HG02610 (cell line): ENCODE results near the gene RAB8A.
A peak's percentile ranks its signal among the peaks of the same experiment; 100 is the strongest.

Experiments
- ATAC-seq: cut with Tn5 transposase; IDR thresholded peaks from one replicate; pipeline ENCODE4 v1.9.1; 2021; ENCODE audit warnings: mild to moderate bottlenecking, moderate library complexity; ENCODE audit not compliant: unreplicated experiment

RAB8A gene

GRCh38 chr19:16136185-16136999 lies 24.7 kb downstream of the RAB8A start:
- no peak for ATAC-seq

DNA sequence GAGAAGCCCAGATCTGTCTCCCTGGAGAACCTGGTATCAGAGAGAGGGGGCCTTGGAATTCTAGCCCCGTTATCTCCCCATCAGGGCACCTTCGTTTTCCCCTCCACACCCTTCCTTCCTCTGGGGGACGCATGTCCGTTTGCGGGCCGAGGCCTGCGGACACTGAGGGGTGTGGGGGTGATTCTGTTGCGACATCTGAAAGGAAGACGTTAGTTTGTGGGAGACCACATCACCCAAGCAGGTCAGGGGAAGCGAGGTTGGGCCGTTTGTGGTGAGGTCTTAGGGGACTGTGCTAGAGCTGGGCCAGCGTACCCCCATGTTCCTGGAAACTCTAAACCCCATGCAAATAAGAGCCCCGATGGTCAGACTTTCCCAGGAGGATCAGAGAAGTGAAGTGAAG lies 28.1 kb downstream of the RAB8A start:
- no peak for ATAC-seq

DNA sequence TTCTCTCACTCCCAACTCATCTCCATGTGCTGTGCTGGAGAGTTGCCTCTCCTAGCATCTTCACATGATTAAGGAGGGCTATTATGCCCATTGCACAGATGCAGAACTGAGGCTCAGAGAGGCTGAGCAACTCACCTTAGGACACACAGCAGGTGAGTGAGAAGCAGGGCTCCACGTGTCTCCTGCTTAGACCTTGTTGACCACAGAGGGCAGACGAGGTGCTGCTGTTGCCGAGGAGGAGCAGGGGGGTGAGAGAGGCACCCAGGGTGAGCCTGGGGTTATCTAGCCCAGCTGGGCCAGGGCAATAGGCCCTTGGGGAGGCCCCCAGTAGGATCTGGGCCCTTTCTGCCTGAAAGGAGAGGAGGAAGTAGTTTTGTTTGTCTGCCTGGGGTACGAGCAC lies 29.4 kb downstream of the RAB8A start:
- ATAC-seq = no peak

GRCh38 chr19:16142032-16142580 lies 30.4 kb downstream of the RAB8A start:
- no peak for ATAC-seq

DNA sequence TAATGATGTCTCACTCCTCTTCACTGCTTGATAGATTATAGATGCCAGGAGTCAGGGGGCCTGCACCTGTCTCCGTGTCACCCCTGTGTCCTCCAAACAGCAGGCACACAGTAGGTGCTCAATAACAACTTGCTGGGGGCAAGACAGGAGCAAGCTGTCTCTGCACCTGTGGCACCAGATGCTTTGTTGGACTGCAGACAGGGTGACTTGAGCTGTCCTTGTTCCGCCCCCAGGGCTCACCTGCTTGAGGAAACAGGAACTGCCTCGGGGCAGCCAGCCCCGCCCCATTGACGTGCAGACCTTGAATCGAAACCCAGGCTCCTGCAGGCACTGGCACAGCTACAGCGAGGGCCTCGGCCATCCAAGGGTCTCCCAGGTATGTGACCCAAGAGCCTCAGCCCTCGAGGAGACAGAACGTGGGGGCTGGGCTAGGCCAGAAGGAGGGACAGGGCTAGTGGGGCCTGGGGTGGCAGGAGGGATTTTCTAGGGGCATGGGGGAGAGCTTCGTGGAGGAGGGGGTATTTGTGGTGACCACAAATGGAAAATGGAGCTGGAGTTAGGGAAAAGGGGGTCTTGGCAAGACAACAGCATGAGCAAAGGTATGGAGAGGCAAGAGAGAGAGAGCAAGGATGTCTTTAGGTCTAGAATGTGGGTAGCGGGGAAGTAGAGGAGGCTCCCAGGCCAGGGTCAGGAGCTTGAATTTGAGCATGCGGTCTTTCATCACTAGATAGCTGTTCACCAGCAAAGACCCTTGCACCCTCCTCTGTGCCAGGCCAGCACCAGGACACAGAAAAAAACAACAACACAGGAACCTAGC lies 31.9 kb downstream of the RAB8A start, which contains the start of gene HSH2D:
TSS of gene HSH2D (plus strand) at position 287 of the 817 bp plus-strand sequence. CDS start 5,066 bp downstream, outside the sequence.
- peak; percentile 49 for ATAC-seq

DNA sequence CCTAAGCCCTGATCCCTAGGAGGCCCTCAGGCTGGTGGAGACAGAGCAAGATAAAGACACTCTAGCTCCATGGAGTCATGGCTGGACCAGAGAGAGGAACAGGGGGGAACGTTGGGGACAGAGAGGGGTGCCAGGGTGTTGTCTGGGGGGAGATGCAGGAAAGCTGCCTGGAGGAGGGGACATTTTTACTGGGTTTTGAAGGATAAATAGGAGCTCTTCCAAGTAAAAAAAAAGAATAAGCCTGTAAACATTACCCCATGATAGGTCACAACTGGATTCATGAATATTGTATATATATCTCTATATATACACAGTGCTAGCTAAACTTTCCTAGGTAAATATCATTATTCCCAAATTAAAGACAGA lies 32.5 kb downstream of the RAB8A start:
- no peak for ATAC-seq

GRCh38 chr19:16146112-16146511 lies 34.4 kb downstream of the RAB8A start:
- no peak for ATAC-seq

DNA sequence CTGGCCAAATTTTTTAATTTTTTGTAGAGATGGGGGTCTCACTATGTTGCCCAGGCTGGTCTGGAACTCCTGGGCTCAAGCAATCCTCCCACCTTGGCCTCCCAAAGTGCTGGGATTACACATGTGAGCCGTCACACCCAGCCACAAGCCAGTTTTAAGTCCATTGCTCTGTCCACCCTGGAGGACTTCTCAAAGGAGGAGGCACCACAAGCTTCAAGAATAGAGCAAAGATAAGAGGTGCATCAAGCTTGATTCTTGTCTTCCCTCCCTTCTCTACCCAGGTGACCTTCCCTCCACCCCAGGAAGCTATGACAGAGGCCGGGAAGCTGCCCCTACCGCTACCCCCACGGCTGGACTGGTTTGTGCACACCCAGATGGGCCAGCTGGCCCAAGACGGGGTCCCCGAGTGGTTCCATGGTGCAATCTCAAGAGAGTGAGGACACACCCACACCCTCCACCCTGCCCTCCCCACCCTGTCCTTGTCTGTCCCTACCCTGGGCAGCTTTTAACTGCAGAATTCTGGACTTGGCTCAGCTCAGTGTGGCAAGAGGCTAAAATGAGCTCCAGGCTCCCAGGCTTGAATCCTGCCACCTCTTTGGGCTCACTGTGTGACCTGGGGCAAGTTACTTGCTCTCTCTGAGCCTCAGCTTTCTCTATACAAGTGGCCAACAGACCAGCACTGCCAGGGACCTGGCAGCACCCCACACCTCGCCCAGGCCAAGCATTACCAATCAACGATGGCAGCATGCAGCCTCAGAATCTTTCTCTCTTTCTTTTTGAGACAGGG lies 36.9 kb downstream of the RAB8A start:
- ATAC-seq = no peak

GRCh38 chr19:16153582-16154336 lies 42.1 kb downstream of the RAB8A start:
- ATAC-seq = no peak

- no peak for ATAC-seq
Measured at GRCh38 chr19:16154557-16154956, 42.9 kb downstream of the RAB8A start.

GRCh38 chr19:16155128-16155527 lies 43.4 kb downstream of the RAB8A start:
- no peak for ATAC-seq

DNA sequence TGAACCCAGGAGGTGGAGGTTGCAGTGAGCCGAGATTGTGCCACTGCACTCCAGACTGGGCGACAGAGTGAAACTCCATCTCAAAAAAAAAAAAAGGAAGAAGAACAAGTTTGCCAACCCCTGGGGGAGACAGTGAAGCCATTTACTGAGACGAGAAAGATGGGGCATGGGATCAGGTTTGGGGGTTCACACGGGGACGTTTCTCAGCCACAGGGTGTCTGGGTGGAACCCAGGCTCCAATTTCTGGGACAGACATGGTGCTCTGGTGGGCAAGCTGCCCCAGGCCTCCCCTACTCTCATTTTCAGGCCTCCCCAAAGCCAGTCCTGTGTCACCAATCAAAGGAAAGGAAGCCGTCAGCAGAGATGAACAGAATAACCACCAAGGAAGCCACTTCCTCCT lies 45.2 kb downstream of the RAB8A start:
- ATAC-seq = no peak

DNA sequence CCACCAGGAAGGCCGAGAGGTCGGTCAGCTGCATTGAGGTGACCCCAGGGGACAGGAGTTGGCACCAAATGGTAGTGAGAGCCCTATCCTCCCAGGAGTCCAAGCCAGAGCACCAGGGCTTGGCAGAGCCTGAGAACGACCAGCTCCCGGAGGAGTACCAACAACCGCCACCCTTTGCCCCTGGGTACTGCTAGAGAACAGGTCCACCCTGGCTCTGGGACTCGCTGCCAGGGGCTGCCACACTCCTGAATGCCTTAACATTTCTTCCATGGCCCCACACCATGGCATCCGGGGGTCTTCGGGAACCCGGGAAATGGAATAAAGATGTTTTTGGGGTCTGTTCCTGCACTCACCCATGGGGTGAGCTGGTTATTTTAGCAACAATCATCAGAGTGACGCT lies 45.9 kb downstream of the RAB8A start:
- no peak for ATAC-seq

- ATAC-seq = no peak
Measured at GRCh38 chr19:16159655-16160054, 48.0 kb downstream of the RAB8A start.

- no peak for ATAC-seq
Measured at GRCh38 chr19:16160445-16160942, 48.8 kb downstream of the RAB8A start.

DNA sequence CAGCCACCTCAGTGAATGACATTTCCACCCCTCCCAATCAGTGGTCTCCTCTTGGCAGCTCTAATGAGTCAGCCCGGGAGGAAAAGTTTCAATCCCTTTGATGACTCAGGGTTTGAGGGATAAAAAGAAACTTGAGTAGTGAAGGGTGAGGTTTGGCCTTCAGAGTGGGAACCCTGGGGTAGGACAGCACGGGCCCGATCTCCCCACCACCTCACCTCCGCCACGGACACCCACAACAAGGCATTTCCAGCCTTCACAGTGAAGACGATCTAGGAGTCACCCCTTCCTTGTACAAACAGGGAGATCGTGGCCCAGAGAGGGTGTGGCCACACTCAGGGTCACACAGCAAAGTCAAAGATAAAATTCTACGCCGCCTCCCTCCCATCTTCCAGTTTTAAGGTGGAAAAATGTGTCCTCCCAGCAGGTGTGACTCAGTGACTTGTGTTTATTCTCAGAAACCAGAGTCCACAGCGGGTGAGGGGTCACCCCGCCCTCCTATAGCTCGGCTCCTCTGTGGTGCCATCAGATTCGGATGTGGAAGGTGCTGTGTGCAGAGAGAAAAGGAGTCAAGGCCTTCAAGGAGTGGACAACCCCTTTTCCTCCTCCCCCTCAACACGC lies 49.4 kb downstream of the RAB8A start:
- ATAC-seq = no peak

- no peak for ATAC-seq
Measured at GRCh38 chr19:16161840-16162239, 50.2 kb downstream of the RAB8A start.

- ATAC-seq = no peak
Measured at GRCh38 chr19:16164222-16164890, 52.7 kb downstream of the RAB8A start.

- no peak for ATAC-seq
Measured at GRCh38 chr19:16166417-16166816, 54.7 kb downstream of the RAB8A start.
